PFSK-1 (cell line): ENCODE results near the gene LMNTD2.

Source experiments
- POLR2AphosphoS5 ChIP-seq: IDR thresholded peaks from 2 replicates; pipeline ENCODE4 v1.6.1; 2012; ENCODE audit warnings: low read depth, mild to moderate bottlenecking, control low read depth, low read length, moderate library complexity
- REST ChIP-seq, 2 experiments: IDR thresholded peaks; 2 replicates each; pipeline versions ENCODE4 v1.6.1 to v1.8.0; 2011 to 2012; ENCODE audit warnings: low read depth in 2 of 2, low read length in 2 of 2, control low read depth in 1 of 2, inconsistent platforms in 1 of 2, mild to moderate bottlenecking in 1 of 2, moderate library complexity in 1 of 2; ENCODE audit not compliant: insufficient read depth in 1 of 2
- SIN3A ChIP-seq: IDR thresholded peaks from 2 replicates; pipeline ENCODE4 v1.6.1; 2012; ENCODE audit warnings: mild to moderate bottlenecking, low read length, moderate library complexity, borderline replicate concordance; ENCODE audit not compliant: insufficient read depth
- TAF1 ChIP-seq: IDR thresholded peaks from 2 replicates; pipeline ENCODE4 v1.6.1; 2012; ENCODE audit warnings: low read length, control low read depth, borderline replicate concordance; ENCODE audit not compliant: insufficient read depth

DNA sequence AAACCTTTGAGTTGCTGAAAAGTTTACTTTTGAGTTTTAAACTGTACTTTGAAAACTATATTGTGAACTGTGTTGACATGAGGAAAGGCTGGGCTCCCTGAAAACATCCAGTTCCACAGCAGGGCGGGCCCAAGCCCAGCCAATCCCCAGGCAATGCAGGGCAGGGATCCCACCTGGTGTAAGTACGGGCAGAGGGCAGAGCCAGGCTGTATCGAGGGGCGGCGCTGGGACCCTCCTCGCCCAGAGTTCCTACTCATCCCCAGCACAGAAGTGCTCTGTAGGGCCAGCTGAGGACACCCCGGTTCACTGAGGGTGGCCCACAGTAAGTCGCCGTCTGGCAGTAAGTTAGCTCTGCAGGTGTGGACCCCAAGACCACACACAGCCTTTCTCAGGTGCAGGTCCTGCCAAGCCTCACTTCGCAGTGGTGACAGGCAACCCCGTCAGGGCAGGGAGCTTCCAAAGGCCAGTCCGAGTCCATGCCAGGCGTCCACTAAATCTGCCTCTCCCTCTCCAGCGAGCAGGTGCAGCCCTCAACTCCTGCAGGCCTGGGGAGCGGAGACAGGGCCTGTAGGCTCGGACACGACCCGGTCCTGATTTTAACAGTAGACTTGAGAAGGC, 6.6 kb upstream of the LMNTD2 start:
- no peak for TF ChIP-seq TAF1
- TF ChIP-seq REST (IDR thresholded peaks at IDR 0.05; ENCODE audit: insufficient read depth in 1 of 2, low read depth in 2 of 2, low read length in 2 of 2), result no peak
- TF ChIP-seq POLR2AphosphoS5, result no peak
- TF ChIP-seq SIN3A, result no peak
